GM12878 (cell line): ENCODE data around the gene FGGY.

Source experiments
- EP300 ChIP-seq, 2 experiments: fragments of 150-350 bp in 1 of 2; IDR thresholded peaks; 2 replicates each; pipeline ENCODE4 v1.6.1; 2011 to 2012; ENCODE audit warnings: low read depth in 2 of 2, low read length in 2 of 2, borderline replicate concordance in 1 of 2, improper control_type of control experiment in 1 of 2, inconsistent platforms in 1 of 2; ENCODE audit not compliant: control insufficient read depth in 1 of 2
- MTA3 ChIP-seq: IDR thresholded peaks from 2 replicates; pipeline ENCODE4 v1.6.1; 2012; ENCODE audit warnings: low read length, inconsistent platforms, borderline replicate concordance
- POLR2A ChIP-seq: IDR thresholded peaks from 2 replicates; pipeline ENCODE4 v1.6.1; 2011; ENCODE audit warnings: low read depth, mild to moderate bottlenecking, low read length
- SUZ12 ChIP-seq: fragments of 200-600 bp; sonication (generic); IDR thresholded peaks from one replicate; pipeline ENCODE4 v1.6.1; 2018; ENCODE audit warnings: antibody characterized with exemption, mild to moderate bottlenecking; ENCODE audit not compliant: unreplicated experiment
- ZNF274 ChIP-seq: IDR thresholded peaks from one replicate; pipeline ENCODE4 v1.8.0; 2011; ENCODE audit not compliant: insufficient read length, insufficient read depth
- TF ChIP-seq, protein P1 (sequence below): fragments of 450-650 bp; IDR thresholded peaks from 2 replicates; pipeline ENCODE4 v1.6.1; 2017; ENCODE audit warnings: mild to moderate bottlenecking, low read depth, inconsistent platforms; ENCODE audit not compliant: poor library complexity, severe bottlenecking
- TF ChIP-seq, protein P2 (sequence below), 3 experiments: IDR thresholded peaks in 2 of 3; conservative IDR thresholded peaks in 1 of 3; 2 replicates each; pipeline ENCODE4 v1.5.1; 2011; ENCODE audit warnings: low read depth in 3 of 3, low read length in 3 of 3, mild to moderate bottlenecking in 3 of 3, control low read depth in 2 of 3, moderate library complexity in 2 of 3, inconsistent platforms in 1 of 3, mixed read lengths in 1 of 3; ENCODE audit not compliant: control insufficient read depth in 2 of 3, insufficient read depth in 1 of 3; ENCODE audit errors: extremely low read depth in 1 of 3

DNA sequence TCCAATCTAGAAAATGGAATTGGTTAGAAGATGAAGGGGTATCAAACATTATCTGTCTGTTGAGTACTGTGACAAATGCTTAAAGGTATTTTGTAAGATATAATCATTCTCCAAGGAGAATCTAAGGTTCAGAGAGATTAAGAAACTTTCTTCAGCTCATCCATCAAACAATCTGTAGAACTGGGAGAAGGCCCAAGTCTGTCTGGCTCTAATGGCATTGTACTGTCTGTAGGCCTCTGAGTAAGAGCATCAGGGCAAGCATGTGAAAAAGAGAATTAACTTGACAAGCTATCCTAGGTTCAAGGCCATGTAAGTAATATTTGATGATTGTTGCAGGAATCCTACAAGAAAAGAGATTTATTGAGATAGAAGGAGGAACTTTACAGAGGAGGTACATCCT lies 5.3 kb upstream of the FGGY start:
- TF ChIP-seq ZNF274 (no peak), POLR2A (no peak), EP300 (IDR thresholded peaks at IDR 0.05; ENCODE audit: borderline replicate concordance in 1 of 2, control insufficient read depth in 1 of 2, low read depth in 2 of 2, low read length in 2 of 2) (no peak), MTA3 (no peak), SUZ12 (no peak)
- TF ChIP-seq, protein P1, sequence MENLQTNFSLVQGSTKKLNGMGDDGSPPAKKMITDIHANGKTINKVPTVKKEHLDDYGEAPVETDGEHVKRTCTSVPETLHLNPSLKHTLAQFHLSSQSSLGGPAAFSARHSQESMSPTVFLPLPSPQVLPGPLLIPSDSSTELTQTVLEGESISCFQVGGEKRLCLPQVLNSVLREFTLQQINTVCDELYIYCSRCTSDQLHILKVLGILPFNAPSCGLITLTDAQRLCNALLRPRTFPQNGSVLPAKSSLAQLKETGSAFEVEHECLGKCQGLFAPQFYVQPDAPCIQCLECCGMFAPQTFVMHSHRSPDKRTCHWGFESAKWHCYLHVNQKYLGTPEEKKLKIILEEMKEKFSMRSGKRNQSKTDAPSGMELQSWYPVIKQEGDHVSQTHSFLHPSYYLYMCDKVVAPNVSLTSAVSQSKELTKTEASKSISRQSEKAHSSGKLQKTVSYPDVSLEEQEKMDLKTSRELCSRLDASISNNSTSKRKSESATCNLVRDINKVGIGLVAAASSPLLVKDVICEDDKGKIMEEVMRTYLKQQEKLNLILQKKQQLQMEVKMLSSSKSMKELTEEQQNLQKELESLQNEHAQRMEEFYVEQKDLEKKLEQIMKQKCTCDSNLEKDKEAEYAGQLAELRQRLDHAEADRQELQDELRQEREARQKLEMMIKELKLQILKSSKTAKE = no peak
- TF ChIP-seq, protein P2, sequence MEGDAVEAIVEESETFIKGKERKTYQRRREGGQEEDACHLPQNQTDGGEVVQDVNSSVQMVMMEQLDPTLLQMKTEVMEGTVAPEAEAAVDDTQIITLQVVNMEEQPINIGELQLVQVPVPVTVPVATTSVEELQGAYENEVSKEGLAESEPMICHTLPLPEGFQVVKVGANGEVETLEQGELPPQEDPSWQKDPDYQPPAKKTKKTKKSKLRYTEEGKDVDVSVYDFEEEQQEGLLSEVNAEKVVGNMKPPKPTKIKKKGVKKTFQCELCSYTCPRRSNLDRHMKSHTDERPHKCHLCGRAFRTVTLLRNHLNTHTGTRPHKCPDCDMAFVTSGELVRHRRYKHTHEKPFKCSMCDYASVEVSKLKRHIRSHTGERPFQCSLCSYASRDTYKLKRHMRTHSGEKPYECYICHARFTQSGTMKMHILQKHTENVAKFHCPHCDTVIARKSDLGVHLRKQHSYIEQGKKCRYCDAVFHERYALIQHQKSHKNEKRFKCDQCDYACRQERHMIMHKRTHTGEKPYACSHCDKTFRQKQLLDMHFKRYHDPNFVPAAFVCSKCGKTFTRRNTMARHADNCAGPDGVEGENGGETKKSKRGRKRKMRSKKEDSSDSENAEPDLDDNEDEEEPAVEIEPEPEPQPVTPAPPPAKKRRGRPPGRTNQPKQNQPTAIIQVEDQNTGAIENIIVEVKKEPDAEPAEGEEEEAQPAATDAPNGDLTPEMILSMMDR (IDR thresholded peaks at IDR 0.05 in 2 of 3, conservative IDR thresholded peaks at IDR 0.05 in 1 of 3; ENCODE audit: control insufficient read depth in 2 of 3, extremely low read depth in 1 of 3, insufficient read depth in 1 of 3, low read depth in 3 of 3, low read length in 3 of 3) = no peak
